HG02759 (cell line): Measurements from ENCODE around the gene NFKB2.

Experiments used
- ATAC-seq: cut with Tn5 transposase; IDR thresholded peaks from one replicate; pipeline ENCODE4 v1.9.1; 2021; ENCODE audit warnings: mild to moderate bottlenecking, moderate library complexity; ENCODE audit not compliant: unreplicated experiment

The NFKB2 gene

GRCh38 chr10:102395400-102396316, at the start of gene NFKB2:
Gene NFKB2 (plus strand): TSS chr10:102395705. CDS start chr10:102395960, 255 bp downstream.
- peak; percentile 34 for ATAC-seq

GRCh38 chr10:102347236-102347828, 48.2 kb upstream of the NFKB2 start:
- no peak for ATAC-seq

- no peak for ATAC-seq
These were observed 43.3 kb upstream of the NFKB2 start for GRCh38 chr10:102352066-102352715.

GRCh38 chr10:102354451-102354850, 41.1 kb upstream of the NFKB2 start:
- no peak for ATAC-seq

GRCh38 chr10:102358712-102359382, 36.7 kb upstream of the NFKB2 start:
- no peak for ATAC-seq

- ATAC-seq = no peak
These were observed 28.1 kb upstream of the NFKB2 start for GRCh38 chr10:102367441-102367840.

GRCh38 chr10:102368077-102368476, 27.4 kb upstream of the NFKB2 start:
- no peak for ATAC-seq

GRCh38 chr10:102371295-102371694, 24.2 kb upstream of the NFKB2 start:
- ATAC-seq = no peak

- no peak for ATAC-seq
These were observed 20.3 kb upstream of the NFKB2 start for GRCh38 chr10:102375250-102375649.

GRCh38 chr10:102375867-102376266, 19.6 kb upstream of the NFKB2 start:
- ATAC-seq = no peak

- ATAC-seq = no peak
These were observed 18.6 kb upstream of the NFKB2 start for GRCh38 chr10:102376901-102377300.

- ATAC-seq = no peak
These were observed 16.1 kb upstream of the NFKB2 start for GRCh38 chr10:102379383-102379782.

- ATAC-seq = no peak
These were observed 13.5 kb upstream of the NFKB2 start for GRCh38 chr10:102381983-102382382.

- no peak for ATAC-seq
These were observed 12.6 kb upstream of the NFKB2 start for GRCh38 chr10:102382871-102383270.

GRCh38 chr10:102384053-102384452, 11.5 kb upstream of the NFKB2 start:
- ATAC-seq = no peak

- no peak for ATAC-seq
These were observed 10.7 kb upstream of the NFKB2 start for GRCh38 chr10:102384606-102385429.

- ATAC-seq = no peak
These were observed 5.6 kb upstream of the NFKB2 start for GRCh38 chr10:102389894-102390293.

- ATAC-seq = no peak
These were observed 3.2 kb upstream of the NFKB2 start for GRCh38 chr10:102392306-102392705.

GRCh38 chr10:102393411-102394078, 2.0 kb upstream of the NFKB2 start:
- no peak for ATAC-seq
